KMS-11 (cell line): Measurements from ENCODE around the gene TMEM267.
A peak's percentile ranks its signal among the peaks of the same experiment; 100 is the strongest.

Source experiments
- H2AFZ ChIP-seq: fragments of 200-600 bp; sonication (generic); 2 replicates; pipeline ENCODE4 v1.6.1; 2016; ENCODE audit warnings: antibody characterized with exemption, mixed run types, low read depth
- H3K27ac ChIP-seq: fragments of 200-600 bp; sonication (generic); 2 replicates; pipeline ENCODE4 v1.6.1; 2016; ENCODE audit warnings: mild to moderate bottlenecking, mixed run types
- H3K27me3 ChIP-seq: fragments of 200-600 bp; sonication (generic); 2 replicates; pipeline ENCODE4 v1.6.1; 2017; ENCODE audit warnings: mild to moderate bottlenecking, low read depth, mixed run types, moderate library complexity; ENCODE audit not compliant: insufficient read depth
- H3K36me3 ChIP-seq: fragments of 200-600 bp; sonication (generic); 2 replicates; pipeline ENCODE4 v1.6.1; 2017; ENCODE audit warnings: mild to moderate bottlenecking, mixed run types; ENCODE audit not compliant: insufficient read depth
- H3K4me1 ChIP-seq: fragments of 200-600 bp; sonication (generic); 2 replicates; pipeline ENCODE4 v1.6.1; 2016; ENCODE audit warnings: mild to moderate bottlenecking, low read depth, mixed run types; ENCODE audit not compliant: poor library complexity, severe bottlenecking
- H3K4me2 ChIP-seq: fragments of 200-600 bp; sonication (generic); 2 replicates; pipeline ENCODE4 v1.7.0; 2016; ENCODE audit warnings: mild to moderate bottlenecking, mixed run types
- H3K4me3 ChIP-seq: fragments of 200-600 bp; sonication (generic); IDR thresholded peaks from 2 replicates; pipeline ENCODE4 v1.6.1; 2017; ENCODE audit warnings: low read depth, low read length, mixed read lengths; ENCODE audit not compliant: insufficient read depth
- H3K79me2 ChIP-seq: fragments of 200-600 bp; sonication (generic); 2 replicates; pipeline ENCODE4 v1.6.1; 2016; ENCODE audit warnings: low read depth, mixed run types; ENCODE audit not compliant: insufficient read depth
- H3K9ac ChIP-seq: fragments of 200-600 bp; sonication (generic); 2 replicates; pipeline ENCODE4 v1.6.1; 2016; ENCODE audit warnings: mild to moderate bottlenecking, mixed run types
- H4K20me1 ChIP-seq: fragments of 200-600 bp; sonication (generic); 2 replicates; pipeline ENCODE4 v1.6.1; 2016; ENCODE audit warnings: mild to moderate bottlenecking, mixed run types; ENCODE audit not compliant: insufficient read depth
- CTCF ChIP-seq: fragments of 200-600 bp; sonication (generic); conservative IDR thresholded peaks from 2 replicates; pipeline ENCODE4 v1.6.1; 2017; ENCODE audit warnings: low read depth, mild to moderate bottlenecking, antibody characterized with exemption, low read length, moderate library complexity, mixed read lengths

TMEM267 gene

GRCh38 chr5:43483298-43484105 lies at the start of gene TMEM267:
TMEM267 (minus strand) TSS chr5:43483865; CDS start chr5:43453969, 29,896 bp downstream.
- Histone ChIP-seq H3K36me3 (no peaks in the 10 kb centered on the region), H2AFZ (peak within 1 kb of the TSS; percentile 72), H3K27me3 (no peaks in the 10 kb centered on the region), H4K20me1 (no peaks in the 10 kb centered on the region), H3K79me2 (peaks cover 19% of the 10 kb centered on the region; the same call in 1 of the 2 replicates), H3K4me1 (peaks cover 27% of the 10 kb centered on the region), H3K27ac (peak within 1 kb of the TSS; percentile 87), H3K4me3 (no peak within 1 kb of the TSS), H3K4me2 (peak within 1 kb of the TSS; percentile 91), H3K9ac (peak within 1 kb of the TSS; percentile 87)
- no peak for TF ChIP-seq CTCF

- peaks cover 45% of the 10 kb centered on the region for H3K4me1 ChIP-seq
- H3K79me2 ChIP-seq, result no peaks in the 10 kb centered on the region
- no peaks in the 10 kb centered on the region for H4K20me1 ChIP-seq
- H3K36me3 ChIP-seq, result peaks cover 10% of the 10 kb centered on the region; the same call in 1 of the 2 replicates
- H2AFZ ChIP-seq, result no peak overlapping the region
- no peaks in the 10 kb centered on the region for H3K27me3 ChIP-seq
- no peak overlapping the region for H3K4me3 ChIP-seq
- peak overlapping the region; percentile 51; the same call in 1 of the 2 replicates for H3K4me2 ChIP-seq
- TF ChIP-seq CTCF, result no peak
- peak overlapping the region; percentile 42; the same call in 1 of the 2 replicates for H3K27ac ChIP-seq
- H3K9ac ChIP-seq, result 0 out of 2 replicates have a peak overlapping the region, but pooled peaks have one; percentile 6
Measured at GRCh38 chr5:43530648-43531047, 47.0 kb upstream of the TMEM267 start.

GRCh38 chr5:43523662-43524072 lies 40.0 kb upstream of the TMEM267 start:
- H3K9ac ChIP-seq, result no peak overlapping the region

GRCh38 chr5:43520615-43521014 lies 37.0 kb upstream of the TMEM267 start:
- H3K36me3 ChIP-seq, result no peaks in the 10 kb centered on the region
- H3K27me3 ChIP-seq, result no peaks in the 10 kb centered on the region
- no peak overlapping the region for H2AFZ ChIP-seq
- no peak overlapping the region for H3K4me3 ChIP-seq
- no peak overlapping the region for H3K27ac ChIP-seq
- no peak for TF ChIP-seq CTCF
- H4K20me1 ChIP-seq, result no peaks in the 10 kb centered on the region
- H3K79me2 ChIP-seq, result no peaks in the 10 kb centered on the region
- no peaks in the 10 kb centered on the region for H3K4me1 ChIP-seq
- no peak overlapping the region for H3K4me2 ChIP-seq
- H3K9ac ChIP-seq, result no peak overlapping the region

More at GRCh38 chr5:43523662-43524072, 40.0 kb upstream of the TMEM267 start:
- H3K36me3 ChIP-seq, result no peaks in the 10 kb centered on the region
- no peak overlapping the region for H2AFZ ChIP-seq
- no peaks in the 10 kb centered on the region for H3K27me3 ChIP-seq
- no peak overlapping the region for H3K27ac ChIP-seq
- no peaks in the 10 kb centered on the region for H4K20me1 ChIP-seq
- TF ChIP-seq CTCF, result no peak
- H3K4me3 ChIP-seq, result no peak overlapping the region
- H3K4me2 ChIP-seq, result no peak overlapping the region
- H3K79me2 ChIP-seq, result no peaks in the 10 kb centered on the region
- no peaks in the 10 kb centered on the region for H3K4me1 ChIP-seq
